GM13977 (cell line): ENCODE data around the gene PCSK2.

Source experiments
- DNase-seq: peaks from one replicate; pipeline ENCODE4 v3.0.0; 2012; ENCODE audit warnings: low spot score
- CTCF ChIP-seq: IDR thresholded peaks from 2 replicates; pipeline ENCODE4 v1.5.1; 2012; ENCODE audit warnings: mild to moderate bottlenecking, control low read depth; ENCODE audit not compliant: insufficient read depth; ENCODE audit errors: extremely low read depth, missing control alignments
- in situ Hi-C: fragments of 300-500 bp; cut with MboI; formaldehyde crosslinking; loops from one replicate; pipeline ENCODE4 v1.12.0; 2022; ENCODE audit warnings: low sequenced_read_pairs, low pct_unique_long_range_greater_than_20kb, mixed read lengths, inconsistent platforms; ENCODE audit not compliant: unreplicated experiment

Gene PCSK2

GRCh38 chr20:17407550-17407949 lies 180.7 kb downstream of the PCSK2 start:
- no peak for DNase-seq
- in situ Hi-C loops = no loop called here
- no peak for TF ChIP-seq CTCF

GRCh38 chr20:17417225-17417624 lies 190.4 kb downstream of the PCSK2 start:
- TF ChIP-seq CTCF = no peak
- DNase-seq = no peak
- in situ Hi-C loops = no loop called here

GRCh38 chr20:17418737-17419136 lies 191.9 kb downstream of the PCSK2 start:
- in situ Hi-C loops = no loop called here
- no peak for DNase-seq
- no peak for TF ChIP-seq CTCF

DNA sequence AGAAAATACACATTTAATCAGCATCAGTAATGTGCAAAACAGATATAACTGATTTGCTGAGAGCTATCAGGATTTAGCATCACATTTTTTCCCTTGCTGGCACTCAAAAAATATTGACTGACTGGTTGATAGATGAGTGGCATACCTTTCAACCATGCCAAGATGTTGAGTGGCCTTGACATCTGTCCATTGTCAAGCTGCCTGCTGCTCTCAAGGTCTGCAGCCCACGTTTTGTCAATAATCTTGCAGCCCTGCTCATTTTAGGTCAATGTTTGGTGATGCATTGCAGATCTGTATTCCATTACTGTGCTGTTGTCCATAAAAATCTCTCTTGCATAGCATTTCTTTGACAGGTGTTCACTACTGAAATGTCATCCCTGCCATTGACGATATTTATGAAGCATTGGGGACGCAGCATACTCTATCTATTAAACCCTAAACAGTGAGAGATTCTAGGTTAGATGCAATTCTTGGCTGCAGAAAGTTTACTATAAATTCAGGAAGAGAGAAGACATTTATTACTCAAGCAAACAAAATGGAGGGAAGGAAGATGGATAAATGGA lies 192.7 kb downstream of the PCSK2 start:
- no peak for TF ChIP-seq CTCF
- DNase-seq = no peak
- in situ Hi-C loops = no loop called here

DNA sequence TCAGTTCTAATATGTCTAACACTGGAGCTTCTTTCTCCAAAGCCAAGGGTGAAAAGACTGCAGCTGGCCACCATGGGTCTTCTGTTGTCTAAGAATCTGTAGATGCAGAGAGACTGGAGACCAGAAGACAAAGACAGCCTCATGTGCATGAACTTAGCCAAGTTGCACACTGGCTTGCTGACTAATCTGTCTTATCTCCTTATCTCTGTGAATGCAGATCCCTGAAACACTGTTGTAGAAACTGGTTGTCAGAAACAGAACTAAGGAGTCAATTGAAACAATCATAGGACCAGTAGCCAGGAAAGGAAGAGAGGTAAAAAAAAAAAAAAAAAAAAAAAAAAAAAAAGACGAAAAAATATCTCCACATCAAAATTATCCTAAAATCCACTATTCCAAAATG lies 194.7 kb downstream of the PCSK2 start:
- in situ Hi-C loops = no loop called here
- no peak for DNase-seq
- TF ChIP-seq CTCF = no peak

- DNase-seq = no peak
- TF ChIP-seq CTCF = no peak
- in situ Hi-C loops = no loop called here
Measured at GRCh38 chr20:17423782-17424181, 196.9 kb downstream of the PCSK2 start.

DNA sequence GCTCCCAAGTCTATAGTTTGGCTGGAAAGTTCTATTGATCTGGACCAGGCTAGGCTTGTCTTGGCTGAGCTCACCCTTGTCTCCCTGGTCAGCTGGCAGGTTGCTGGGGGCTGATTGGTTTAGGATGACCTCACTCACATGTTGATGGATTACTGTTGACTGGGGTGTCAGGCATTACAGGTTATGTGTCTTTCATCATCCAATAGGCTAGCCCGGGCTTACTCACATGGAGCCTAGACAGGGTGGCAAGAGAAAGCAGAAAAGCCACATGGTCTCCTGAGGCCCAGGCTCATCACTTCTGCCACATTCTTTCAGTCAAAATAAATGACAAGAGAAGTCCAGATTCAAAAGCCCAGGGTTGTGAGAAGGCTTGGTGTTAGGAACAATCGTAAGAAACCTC lies 200.8 kb downstream of the PCSK2 start:
- in situ Hi-C loops = loop anchor here (25.0 kb wide), 1 partner anchor 615 kb away; no protein-coding TSS in a partner anchor
- TF ChIP-seq CTCF = no peak
- DNase-seq = no peak
